GM19463 (cell line): ENCODE measurements around the gene KCTD14.
"Not testable (repeated sequence)": the region's sequence is repeated elsewhere in the genome, so short reads cannot be mapped to it uniquely, and the experiment has no call there.

ENCODE experiments used
- ATAC-seq: cut with Tn5 transposase; IDR thresholded peaks from one replicate; pipeline ENCODE4 v1.9.1; 2021; ENCODE audit warnings: mild to moderate bottlenecking, moderate library complexity; ENCODE audit not compliant: unreplicated experiment

KCTD14 gene

DNA sequence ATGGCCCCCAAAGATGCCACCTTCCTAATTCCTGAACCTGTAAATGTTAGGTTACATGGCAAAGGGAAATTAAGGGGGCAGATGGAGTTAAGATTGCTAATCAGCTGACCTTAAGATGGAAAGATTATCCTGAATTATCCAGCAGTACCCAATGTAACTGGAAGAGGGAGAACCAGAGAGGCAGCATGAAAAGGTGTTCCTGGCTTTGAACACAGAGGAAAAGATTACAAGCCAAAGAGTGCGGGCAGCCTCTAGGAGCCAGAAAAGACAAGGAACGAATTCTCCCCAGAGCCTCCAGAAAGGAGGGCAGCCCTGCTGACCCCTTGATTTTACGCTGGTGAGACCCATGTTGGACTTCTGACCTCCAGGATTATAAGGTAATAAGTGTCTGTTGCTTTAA lies 25.5 kb upstream of the KCTD14 start:
- no peak for ATAC-seq

DNA sequence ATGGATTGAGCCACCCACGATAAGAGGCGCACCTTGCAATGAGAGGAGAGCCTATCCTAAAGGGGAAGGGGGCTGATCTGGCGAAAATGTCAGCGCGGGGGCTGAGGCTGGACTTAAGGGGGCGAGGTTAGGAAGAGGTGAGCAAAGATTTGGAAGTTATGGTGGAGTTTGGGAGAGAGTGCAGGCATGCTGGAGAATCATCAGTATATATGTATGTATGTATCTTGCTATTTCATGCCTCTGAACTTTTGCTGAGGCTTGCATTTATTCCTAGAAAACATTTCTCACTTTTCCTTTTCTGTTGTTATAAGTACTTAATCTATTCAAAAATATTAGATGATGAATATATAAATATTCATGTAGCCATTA lies 23.4 kb upstream of the KCTD14 start:
- ATAC-seq: no peak

DNA sequence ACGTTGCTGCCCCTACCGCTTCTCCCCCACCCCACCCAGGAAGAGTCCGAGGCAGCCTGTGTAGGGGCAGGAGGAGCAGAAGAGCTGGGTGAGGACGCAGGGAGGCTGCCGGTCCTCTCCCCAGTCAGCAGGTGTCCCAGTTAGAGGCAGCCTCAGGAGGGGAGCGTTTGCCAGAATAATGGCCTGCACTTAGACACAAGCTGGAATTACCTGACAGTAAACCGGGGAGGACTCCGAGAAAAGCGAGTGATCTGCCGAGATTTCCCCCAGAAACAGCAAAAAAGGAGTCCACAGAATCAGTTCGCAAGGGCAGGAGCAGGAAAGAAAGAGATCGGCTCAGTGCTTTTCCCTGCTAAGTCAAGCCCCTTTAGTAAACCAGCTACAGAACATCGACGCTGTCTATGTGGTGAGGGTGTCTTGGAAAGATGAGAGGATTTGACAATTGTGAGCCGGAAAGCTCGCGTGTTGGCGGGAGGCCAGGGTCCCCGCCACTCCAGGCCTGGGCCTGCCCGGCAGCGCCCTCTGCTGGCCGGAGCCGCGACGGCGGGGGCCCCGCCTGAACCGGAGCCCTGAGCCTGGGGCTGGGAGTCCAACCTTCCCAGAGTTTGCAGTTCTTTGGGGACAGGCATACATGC lies 22.9 kb upstream of the KCTD14 start:
- no peak for ATAC-seq

DNA sequence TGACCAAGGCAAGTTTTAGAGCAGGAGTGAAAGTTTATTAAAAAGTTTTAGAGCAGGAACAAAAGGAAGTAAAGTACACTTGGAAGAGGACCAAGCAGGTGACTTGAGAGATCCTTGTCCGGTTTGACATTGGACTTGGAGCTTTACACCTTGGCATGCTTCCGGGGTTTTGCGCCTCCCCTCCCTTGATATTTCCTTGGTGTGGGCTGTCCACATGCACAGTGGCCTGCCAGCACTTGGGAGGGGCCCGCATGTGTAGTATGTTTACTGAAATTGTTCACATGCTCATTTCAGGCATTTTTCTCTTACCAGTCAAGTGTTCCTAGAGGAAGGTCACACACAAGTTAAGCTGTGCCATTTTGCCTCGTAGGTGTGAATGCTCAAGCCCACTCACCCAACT lies 21.6 kb upstream of the KCTD14 start:
- ATAC-seq: no peak

DNA sequence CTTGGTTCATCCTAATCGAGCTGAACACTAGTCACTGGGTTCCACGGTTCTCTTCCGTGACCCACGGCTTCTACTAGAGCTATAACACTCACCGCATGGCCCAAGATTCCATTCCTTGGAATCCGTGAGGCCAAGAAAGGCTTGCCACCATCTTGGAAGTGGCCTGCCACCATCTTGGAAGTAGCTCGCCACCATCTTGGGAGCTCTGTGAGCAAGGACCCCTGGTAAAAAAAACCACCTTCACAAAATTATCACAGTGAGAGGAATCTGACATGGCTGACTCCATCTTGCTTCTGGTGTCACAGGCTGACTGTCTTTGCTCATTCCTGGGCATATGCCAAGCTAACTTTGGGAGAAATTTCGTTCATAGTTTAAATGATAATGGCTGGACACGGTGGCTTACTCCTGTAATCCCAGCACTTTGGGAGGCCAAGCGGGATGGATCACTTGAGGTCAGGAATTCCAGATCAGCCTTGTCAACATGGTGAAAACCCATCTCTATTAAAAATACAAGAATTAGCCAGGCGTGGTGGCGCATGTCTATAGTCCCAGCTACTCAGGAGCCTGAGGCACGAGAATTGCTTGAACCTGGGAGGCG lies 18.9 kb upstream of the KCTD14 start:
- no peak for ATAC-seq

DNA sequence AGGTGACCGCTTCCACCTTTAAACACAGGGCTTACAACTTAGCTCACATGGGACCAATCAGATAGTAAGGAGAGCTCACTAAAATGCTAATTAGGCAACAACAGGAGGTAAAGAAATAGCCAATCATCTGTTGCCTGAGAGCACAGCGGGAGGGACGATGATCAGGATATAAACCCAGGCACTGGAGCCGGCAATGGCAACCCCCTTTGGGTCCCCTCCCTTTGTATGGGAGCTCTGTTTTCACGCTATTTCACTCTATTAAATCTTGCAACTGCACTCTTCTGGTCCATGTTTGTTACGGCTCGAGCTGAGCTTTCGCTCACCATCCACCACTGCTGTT lies 18.3 kb upstream of the KCTD14 start:
- ATAC-seq: not testable (repeated sequence)

DNA sequence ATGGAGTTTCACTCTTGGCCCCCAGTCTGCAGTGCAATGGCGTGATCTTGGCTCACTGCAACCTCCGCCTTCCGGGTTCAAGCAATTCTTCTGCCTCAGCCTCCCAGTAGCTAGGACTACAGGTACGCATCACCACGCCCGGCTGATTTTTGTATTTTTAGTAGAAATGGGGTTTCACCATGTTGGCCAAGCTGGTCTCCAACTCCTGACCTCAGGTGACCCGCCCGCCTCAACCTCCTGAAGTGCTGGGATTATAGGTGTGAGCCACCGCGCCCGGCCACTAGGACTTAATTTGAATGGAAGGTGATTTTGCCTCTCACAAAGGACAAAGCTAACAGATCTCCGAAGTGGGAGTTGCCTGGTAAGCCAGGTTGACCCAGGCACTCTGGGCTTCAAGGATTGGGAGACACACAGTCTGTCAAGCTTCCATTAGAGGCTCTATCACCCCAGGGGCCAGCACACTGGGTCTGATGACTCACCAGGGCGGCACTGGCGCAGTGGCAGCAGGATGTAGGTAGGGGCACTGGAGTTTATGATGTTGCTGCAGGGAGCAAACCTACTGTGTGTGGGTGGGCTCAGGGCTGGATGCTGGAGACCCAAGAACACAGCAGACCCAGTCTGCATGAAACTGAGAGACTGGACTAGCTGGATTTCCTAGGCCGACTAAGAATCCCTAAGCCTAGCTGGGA lies 17.8 kb upstream of the KCTD14 start:
- ATAC-seq: no peak

DNA sequence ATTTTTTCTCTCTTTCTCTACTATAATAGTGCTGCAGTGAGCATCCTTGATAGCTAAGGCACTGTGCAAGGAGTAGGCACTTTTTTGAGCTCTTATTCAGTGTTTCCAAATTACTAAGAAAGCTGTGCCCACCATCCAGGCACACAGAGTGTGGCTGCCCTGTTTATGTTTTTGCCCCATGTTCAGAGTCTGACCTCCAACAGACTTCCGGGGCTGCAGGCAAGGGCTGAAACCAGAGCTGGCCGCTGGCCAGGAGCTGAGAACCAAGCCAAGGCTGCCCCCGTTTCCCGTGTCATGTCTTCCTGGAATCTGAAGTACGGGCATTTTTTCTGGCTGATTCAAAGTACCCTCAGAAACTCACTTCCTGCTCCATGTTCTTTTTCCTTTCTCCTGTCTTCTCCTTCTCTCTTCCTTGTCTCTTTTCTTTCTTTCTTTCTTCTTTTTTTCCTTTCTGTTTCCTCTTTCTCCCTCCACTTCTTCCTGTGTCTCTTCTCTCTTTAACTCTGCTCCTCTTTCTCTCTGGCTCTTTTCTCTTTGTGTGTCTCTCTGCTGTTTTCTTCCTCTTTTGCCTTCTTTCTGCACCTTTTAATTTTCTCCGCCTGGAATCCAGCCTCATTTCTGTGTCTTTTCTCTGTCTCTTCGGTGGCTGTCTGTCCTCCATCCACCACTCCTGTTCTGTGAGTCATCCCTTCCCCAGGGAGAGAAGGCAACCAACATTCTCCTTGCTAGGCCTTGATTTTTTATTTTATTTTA lies 17.0 kb upstream of the KCTD14 start:
- peak; percentile 89 for ATAC-seq

DNA sequence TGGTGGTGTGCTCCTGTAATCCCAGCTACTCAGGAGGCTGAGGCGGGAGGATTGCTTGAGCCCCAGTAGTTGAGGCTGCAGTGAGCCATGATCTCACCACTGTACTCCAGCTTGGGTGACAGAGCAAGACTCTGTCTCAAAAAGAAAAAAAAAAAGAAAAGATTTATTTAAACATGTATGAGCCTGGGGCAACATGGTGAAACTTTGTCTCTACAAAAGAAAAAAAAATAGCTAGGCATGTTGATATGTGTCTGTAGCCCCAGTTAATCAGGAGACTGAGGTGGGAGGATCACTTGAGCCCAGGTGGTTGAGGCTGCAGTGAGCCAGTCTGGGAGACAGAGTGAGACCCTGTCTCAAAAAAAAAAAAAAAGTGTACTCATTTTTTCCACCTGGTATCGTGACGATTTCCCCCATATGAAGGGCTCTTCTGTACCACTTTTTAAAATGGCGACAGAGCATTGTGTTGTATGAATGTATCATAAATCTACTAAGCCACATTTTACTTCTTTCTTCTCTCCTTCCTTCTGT lies 16.4 kb upstream of the KCTD14 start:
- ATAC-seq: peak; percentile 24

DNA sequence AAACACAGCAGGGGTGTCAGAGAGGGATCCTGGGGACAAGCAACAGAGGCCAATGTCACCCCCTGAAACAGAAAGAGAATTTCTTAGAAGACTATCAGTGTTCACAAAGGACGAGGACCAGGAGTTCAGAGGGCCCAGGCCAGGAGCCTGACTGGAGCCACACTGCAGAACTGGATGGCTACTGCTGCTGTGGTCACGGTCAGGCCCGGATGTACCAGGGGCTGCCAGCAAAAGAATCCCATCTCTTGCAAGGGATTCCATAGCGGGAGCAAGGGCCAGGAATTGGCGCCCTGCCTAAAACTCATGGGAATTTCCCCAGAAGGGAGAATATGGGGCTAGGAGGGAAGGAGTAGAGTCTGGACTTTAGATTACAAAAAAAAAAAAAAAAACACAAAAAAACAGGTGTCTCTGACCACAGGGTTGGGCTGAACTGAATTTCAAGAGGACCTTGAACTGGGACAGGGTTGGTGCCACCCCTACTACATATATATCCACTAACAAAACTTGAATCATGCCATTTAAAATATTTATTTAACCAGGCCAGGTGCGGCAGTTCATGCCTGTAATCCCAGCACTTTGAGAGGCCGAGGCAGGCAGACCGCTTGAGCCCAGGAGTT lies 15.7 kb upstream of the KCTD14 start:
- ATAC-seq: no peak

DNA sequence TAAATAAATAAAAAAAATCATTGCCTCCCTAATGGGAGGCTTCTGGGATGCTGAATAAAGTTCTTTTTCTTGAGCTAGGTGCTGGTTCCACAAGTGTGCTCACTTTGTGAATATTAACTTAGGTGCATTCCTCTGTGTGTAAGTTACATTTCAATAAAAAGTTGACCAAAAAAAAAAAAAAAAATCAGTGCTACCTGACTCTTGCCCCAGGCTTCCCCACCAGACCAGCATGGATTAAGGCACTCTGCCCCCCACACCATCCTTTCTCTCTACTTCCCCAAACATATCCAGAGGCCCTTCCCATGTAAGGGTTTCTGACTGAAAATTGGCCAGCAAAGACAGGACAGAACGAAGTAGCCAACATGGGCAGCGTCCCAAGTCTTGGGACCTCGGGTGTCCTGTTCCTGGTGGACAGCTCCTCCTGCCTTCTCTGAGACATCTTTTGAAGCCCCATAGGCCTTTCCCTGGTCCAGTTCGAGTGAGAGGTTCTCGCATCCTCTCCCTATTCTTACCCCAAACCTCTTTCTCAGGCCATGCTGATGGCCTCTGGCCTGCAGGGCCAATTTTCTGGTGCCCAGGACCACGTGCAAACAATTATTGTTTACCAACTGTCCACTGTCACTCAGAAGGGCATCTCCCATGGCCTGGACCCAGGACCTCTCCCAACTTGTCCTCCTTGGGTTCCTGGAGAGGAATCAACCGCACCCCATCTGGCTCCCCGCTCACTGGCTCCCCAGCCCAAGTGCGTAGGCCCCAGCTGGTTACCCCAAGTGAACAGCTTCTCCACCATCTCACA lies 14.9 kb upstream of the KCTD14 start:
- ATAC-seq: no peak

DNA sequence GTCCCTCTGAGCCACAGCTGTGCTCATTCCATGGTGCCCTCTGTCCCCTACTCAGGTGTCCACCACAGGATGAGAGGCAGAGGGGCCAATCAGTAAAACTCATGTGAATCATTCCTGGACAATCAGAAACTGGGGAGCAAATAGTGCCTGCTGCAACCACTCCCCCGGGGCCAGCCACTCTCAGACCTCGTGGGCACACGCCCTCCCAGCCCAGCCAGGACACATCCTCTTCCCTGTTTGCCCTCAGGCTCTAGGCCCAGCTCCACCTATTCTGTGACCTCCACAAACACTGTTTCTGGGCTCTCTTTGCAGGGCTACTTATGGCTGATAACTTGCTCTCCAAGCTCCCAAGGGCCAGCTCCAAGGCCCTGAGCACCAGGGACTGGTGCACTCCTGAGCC lies 14.0 kb upstream of the KCTD14 start:
- no peak for ATAC-seq

DNA sequence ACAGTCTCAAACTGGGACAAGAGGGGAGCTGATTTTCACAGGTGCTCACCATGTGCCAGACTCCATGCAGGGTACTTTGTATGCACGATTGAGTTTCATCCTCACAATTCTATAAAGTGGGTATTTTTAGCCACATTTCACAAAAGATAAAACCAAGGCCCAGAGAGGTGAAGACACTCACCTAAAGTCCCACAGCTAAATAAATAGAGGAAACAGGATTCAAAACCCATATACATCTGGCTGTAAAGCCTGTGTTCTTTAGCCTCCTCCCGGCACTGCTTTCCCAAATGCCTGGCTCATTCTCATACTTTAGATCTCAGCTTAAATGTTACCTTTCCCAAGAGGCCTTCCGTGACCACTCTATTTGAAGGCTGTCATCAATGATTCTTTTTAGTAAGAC lies 13.2 kb upstream of the KCTD14 start:
- ATAC-seq: no peak

DNA sequence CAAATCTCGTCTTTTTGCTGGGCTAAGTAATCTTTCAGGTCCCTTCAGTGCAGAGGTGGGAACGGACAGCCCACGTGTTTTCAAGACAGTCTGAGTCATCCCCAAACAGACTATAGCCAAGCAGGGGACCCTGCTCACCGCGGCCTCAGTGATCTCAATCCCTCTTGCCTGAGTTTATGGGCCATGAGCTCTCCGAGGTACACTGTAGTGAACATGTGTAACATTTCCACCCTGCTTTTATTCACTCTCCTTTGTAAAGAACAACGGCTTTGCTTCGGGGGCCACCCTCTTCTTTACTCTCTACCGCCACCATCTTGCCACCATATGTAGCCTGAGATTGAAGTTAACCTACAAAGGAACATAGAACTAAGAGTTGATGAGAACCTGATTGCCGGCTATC lies 11.5 kb upstream of the KCTD14 start:
- no peak for ATAC-seq

DNA sequence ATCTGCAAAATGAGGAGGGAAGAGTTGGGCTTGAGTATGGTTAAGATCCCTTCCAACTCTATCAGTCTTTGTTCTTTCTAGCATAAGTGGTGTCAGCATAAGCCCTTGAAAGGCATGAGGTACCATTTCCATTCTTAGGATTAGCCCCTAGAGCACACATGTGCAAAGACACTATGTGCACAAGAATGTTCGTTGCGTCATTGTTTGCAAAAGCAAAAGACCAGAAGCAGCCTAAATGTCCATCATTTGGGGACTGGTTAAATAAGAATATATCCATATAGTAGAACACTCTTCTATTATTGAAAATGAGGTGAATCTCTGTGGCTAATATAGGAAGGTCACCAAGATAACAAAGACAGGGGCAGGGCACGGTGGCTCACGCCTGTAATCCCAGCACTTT lies 10.0 kb upstream of the KCTD14 start:
- no peak for ATAC-seq

DNA sequence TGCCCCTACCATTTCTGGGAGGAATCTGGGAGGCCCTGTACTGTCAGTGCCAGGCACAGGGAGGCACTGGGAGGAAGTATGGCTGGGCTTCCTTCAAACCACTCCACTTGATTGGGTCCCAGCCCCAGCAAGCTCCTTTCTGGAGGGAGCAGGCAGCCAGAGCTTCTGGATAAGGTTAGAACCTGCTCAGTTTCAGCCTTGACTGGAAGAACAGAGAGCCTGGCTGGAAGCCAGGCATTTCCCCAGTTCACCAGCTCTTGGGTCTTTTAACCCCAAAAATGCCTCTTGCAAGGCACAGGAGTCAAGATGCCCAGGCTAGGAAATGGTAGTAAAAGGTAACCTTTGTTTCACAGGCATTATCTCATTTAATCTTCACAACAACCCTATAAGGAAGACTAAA lies 9.0 kb upstream of the KCTD14 start:
- peak; percentile 11 for ATAC-seq

DNA sequence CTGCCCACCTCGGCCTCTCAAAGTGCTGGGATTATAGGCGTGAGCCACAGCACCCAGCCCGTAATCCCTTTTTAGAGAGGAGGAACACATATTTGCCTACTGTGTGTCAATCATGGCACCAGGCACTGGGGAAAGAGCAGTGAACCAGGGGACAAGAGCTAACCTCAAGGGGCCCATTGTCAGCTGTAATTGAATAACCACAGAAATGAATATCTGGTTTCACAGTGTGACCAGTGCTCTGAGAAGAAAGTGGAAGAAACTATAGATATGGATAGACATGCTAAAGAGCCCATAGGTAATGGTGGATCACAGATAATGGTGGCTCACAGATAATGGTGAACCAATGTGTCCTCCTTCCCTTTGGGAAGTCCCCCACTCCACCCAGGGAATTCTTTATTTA lies 8.6 kb upstream of the KCTD14 start:
- ATAC-seq: peak; percentile 97

DNA sequence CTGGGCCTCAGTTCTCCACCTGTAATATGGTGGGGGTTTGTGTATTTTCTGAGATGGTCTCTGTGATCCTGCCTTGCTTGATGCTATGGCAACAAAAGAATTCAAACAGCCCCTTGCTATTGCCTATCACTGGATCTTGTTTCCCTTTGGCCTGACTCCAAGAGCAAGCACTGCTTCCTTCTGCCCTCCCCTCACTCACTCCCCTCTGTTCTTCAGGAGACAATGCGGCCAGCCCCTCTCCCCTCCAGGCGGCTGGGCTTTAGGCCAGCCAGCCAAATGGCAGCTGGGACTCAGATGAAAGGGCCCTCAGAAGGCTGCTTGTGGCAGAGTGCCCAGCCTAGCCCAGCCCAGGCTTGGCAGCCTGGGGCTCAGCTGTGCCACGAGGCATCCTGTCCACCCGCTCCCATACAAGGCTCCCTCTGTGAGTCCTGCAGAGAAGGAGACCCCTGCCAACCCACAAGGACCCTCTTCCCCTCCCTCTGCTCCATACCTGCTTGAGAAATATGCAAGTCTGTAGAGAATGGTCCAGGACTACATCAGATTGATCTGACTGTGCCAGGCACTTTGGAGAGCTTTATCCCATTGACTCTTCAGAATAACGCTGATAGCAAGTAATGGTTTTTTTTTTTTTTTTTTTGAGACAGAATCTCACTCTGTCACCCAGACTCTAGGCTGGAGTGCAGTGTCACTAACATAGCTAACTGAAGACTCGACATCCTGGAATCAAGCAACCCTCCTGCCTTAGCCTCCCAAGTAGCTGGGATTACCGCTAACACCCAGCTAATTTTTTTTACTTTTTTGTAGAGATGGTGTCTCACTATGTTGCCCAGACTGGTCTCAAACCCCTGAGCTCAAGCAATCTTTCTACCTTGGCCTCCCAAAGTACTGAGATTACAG lies 7.6 kb upstream of the KCTD14 start:
- no peak for ATAC-seq

DNA sequence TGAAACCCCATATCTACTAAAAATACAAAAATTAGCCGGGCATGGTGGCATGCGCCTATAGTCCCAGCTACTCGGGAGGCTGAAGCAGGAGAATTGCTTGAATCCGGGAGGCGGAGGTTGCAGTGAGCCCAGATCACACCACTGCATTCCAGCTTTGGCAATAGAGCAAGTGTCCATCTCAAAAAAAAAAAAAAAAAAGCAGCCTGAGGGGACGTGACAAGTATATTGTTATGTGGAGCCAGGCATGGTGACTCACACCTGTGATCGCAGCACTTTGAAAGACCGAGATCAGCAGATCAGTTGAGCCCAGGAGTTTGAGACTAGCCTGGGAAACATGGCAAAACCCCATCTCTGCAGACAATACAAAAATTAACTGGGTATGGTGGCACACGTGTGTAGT lies 5.3 kb upstream of the KCTD14 start:
- not testable (repeated sequence) for ATAC-seq

DNA sequence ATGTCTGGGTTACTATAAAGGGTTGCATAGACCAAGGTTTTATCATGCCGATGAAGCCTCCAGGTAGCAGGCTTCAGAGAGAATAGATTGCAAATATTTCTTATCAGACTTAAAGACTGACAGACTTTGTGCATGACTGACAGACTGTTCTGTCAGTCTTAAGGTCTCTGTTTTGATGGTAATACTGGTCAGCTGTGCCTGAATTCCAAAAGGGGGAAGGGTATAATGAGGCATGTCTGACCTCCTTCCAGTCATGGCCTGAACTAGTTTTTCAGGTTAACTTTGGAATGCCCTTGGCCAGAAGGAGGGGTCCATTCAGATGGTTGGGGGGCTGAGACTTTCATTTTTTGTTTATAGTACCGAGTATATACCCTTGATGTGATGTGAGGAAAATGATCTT lies 4.7 kb upstream of the KCTD14 start:
- no peak for ATAC-seq
